ENCODE measurements around the gene ATRNL1.

The ATRNL1 gene

DNA sequence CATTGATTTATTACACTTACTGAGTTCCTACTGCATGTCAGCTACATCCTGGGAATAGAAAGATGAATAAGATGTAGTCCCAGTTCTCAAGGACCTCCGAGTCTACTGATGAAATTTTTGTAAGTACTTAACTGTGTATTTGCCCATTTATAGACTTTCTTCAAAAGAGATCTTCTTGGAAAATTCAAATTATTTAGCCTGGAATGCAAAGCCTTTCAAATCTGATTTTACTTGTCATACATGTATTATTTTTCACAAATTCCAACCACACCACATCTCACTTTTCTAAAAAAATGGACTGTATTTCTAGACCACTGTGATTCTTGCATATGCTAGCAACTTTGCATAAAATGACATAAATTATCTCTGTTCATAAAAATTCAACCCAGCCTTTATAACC, 581.3 kb downstream of the ATRNL1 start:
- H3K27me3 ChIP-seq (ENCODE audit: control insufficient read depth in 5 of 5, insufficient read depth in 4 of 5, low read length in 5 of 5) = no peaks in the 10 kb centered on the region
- no peak overlapping the region for H3K9ac ChIP-seq (ENCODE audit: low read length in 5 of 5)
- H3K4me1 ChIP-seq (ENCODE audit: control insufficient read depth in 5 of 5, insufficient read depth in 5 of 5, low read length in 5 of 5) = no peaks in the 10 kb centered on the region
- no peak overlapping the region for H3K4me3 ChIP-seq (ENCODE audit: low read depth in 1 of 5, low read length in 5 of 5)
- peaks cover 0 to 4% (median 0%) of the 10 kb centered on the region in 5 donors for H3K9me3 ChIP-seq (ENCODE audit: control insufficient read depth in 5 of 5, low read length in 5 of 5)
- no peaks in the 10 kb centered on the region for H3K36me3 ChIP-seq (ENCODE audit: control insufficient read depth in 5 of 5, insufficient read depth in 5 of 5, low read length in 5 of 5)
- H3K27ac ChIP-seq (ENCODE audit: low read depth, low read length) = no peak overlapping the region

DNA sequence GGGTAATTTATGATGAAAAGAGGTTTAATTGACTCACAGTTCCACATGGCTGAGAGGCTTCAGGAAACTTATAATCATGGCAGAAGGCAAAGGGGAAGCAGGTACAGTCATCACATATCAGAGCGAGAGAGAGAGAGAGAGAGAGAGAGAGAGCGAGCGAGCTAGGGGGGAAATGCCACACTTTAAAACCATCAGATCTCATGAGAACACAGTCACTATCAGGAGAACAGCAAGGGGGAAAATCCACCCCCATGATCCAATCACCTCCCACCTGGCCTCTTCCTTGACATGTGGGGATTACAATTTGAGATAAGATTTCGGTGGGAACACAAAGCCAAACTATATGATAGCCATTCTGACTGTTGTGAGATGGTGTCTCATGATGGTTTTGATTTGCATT, 603.6 kb downstream of the ATRNL1 start:
- Histone ChIP-seq H3K9me3 (ENCODE audit: control insufficient read depth in 5 of 5, low read length in 5 of 5) (no peaks in the 10 kb centered on the region), H3K9ac (ENCODE audit: low read length in 5 of 5) (no peak overlapping the region), H3K36me3 (ENCODE audit: control insufficient read depth in 5 of 5, insufficient read depth in 5 of 5, low read length in 5 of 5) (no peaks in the 10 kb centered on the region), H3K4me3 (ENCODE audit: low read depth in 1 of 5, low read length in 5 of 5) (no peak overlapping the region), H3K27ac (ENCODE audit: low read depth, low read length) (no peak overlapping the region), H3K4me1 (ENCODE audit: control insufficient read depth in 5 of 5, insufficient read depth in 5 of 5, low read length in 5 of 5) (no peaks in the 10 kb centered on the region), H3K27me3 (ENCODE audit: control insufficient read depth in 5 of 5, insufficient read depth in 4 of 5, low read length in 5 of 5) (no peaks in the 10 kb centered on the region)

DNA sequence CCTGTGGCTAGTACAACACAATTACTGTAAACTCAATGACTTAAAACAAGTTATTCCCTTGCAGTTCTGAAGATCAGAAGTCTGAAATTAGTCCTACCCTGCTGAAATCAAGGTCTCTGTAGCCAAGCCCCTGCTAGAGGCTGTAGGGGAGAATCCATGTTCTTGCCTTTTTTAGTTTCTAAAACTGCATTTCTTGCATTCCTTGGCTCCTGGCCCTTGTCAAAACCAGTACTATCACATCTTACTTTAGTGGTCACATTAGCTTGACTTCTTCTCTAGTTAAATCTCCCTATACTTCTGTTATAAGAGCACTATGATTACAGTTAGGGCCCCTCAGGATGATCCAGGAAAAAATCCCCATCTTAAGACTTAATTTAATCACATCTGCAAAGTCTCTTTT, 612.9 kb downstream of the ATRNL1 start:
- no peak overlapping the region for H3K4me3 ChIP-seq (ENCODE audit: low read depth in 1 of 5, low read length in 5 of 5)
- H3K27me3 ChIP-seq (ENCODE audit: control insufficient read depth in 5 of 5, insufficient read depth in 4 of 5, low read length in 5 of 5) = no peaks in the 10 kb centered on the region
- no peak overlapping the region for H3K27ac ChIP-seq (ENCODE audit: low read depth, low read length)
- no peak overlapping the region for H3K9ac ChIP-seq (ENCODE audit: low read length in 5 of 5)
- no peaks in the 10 kb centered on the region for H3K9me3 ChIP-seq (ENCODE audit: control insufficient read depth in 5 of 5, low read length in 5 of 5)
- H3K4me1 ChIP-seq (ENCODE audit: control insufficient read depth in 5 of 5, insufficient read depth in 5 of 5, low read length in 5 of 5) = no peaks in the 10 kb centered on the region
- no peaks in the 10 kb centered on the region for H3K36me3 ChIP-seq (ENCODE audit: control insufficient read depth in 5 of 5, insufficient read depth in 5 of 5, low read length in 5 of 5)

DNA sequence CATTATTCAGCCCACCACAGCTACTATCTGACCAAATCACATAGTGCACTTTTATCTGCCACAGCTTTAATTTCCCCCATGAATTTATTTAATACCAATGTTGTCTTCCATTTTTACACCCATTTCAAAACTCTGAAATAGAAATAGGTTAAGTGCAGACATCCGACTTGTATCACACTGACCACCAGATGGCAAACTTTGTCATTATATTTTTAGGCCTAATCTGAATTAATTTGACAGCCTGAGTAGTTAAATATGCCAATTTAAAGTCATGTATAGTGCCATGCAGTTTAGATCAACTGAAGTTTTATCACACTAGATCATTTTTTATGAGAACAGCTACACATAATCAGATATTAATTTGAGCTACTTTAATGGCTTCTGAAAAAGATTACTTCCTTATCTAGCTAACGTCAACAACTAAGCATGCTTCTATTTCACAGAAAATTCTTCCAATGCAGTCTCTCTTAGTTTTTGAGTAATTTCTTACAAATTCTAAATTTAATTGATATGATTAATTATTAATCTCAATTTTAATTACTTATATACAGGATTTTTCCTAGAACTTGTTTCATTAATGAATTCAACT, 613.4 kb downstream of the ATRNL1 start:
- no peaks in the 10 kb centered on the region for H3K4me1 ChIP-seq (ENCODE audit: control insufficient read depth in 5 of 5, insufficient read depth in 5 of 5, low read length in 5 of 5)
- no peak overlapping the region for H3K4me3 ChIP-seq (ENCODE audit: low read depth in 1 of 5, low read length in 5 of 5)
- no peak overlapping the region for H3K27ac ChIP-seq (ENCODE audit: low read depth, low read length)
- H3K27me3 ChIP-seq (ENCODE audit: control insufficient read depth in 5 of 5, insufficient read depth in 4 of 5, low read length in 5 of 5) = no peaks in the 10 kb centered on the region
- H3K36me3 ChIP-seq (ENCODE audit: control insufficient read depth in 5 of 5, insufficient read depth in 5 of 5, low read length in 5 of 5) = no peaks in the 10 kb centered on the region
- no peaks in the 10 kb centered on the region for H3K9me3 ChIP-seq (ENCODE audit: control insufficient read depth in 5 of 5, low read length in 5 of 5)
- H3K9ac ChIP-seq (ENCODE audit: low read length in 5 of 5) = no peak overlapping the region

DNA sequence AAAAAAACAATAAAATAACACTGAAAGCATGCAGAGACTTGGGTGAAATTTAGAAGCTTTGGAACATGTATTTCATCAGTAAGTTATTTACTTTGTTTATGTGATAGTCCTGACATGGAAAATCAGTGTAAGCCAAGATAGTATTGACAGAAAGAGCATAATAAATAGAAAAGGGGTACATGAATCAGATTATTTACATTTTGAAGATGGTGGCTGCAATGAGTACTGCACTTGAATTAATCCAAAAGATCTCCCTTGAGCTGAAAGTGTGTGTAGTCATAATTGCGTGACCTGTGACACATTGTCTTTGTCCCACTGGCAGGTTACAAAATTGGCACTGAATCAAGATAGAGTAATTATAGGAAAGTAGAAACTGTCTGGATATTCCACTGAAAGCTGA, 617.0 kb downstream of the ATRNL1 start:
- no peaks in the 10 kb centered on the region for H3K9me3 ChIP-seq (ENCODE audit: control insufficient read depth in 5 of 5, low read length in 5 of 5)
- no peaks in the 10 kb centered on the region for H3K36me3 ChIP-seq (ENCODE audit: control insufficient read depth in 5 of 5, insufficient read depth in 5 of 5, low read length in 5 of 5)

DNA sequence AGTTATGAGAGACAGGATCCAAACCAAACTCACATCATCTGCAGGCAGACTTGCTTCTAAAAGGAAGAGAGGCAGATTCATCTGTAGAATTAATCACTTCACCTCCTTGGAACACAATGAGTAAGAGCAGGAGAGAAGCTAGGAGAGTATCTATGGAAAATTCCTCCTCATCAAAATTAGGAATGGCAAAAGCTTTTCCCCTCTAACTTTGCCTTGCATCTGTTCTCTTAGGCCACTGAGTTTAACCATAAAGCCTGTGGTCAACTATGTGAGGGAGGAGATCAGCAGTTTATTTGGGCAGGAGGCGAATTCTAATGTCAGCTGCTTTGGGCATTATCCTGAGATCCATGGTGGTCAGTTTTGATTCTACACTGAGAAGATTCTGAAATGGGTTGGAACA, 618.1 kb downstream of the ATRNL1 start:
- Histone ChIP-seq H3K27ac (ENCODE audit: low read depth, low read length) (no peak overlapping the region), H3K9me3 (ENCODE audit: control insufficient read depth in 5 of 5, low read length in 5 of 5) (no peaks in the 10 kb centered on the region), H3K4me3 (ENCODE audit: low read depth in 1 of 5, low read length in 5 of 5) (no peak overlapping the region), H3K4me1 (ENCODE audit: control insufficient read depth in 5 of 5, insufficient read depth in 5 of 5, low read length in 5 of 5) (no peaks in the 10 kb centered on the region), H3K9ac (ENCODE audit: low read length in 5 of 5) (no peak overlapping the region), H3K27me3 (ENCODE audit: control insufficient read depth in 5 of 5, insufficient read depth in 4 of 5, low read length in 5 of 5) (no peaks in the 10 kb centered on the region), H3K36me3 (ENCODE audit: control insufficient read depth in 5 of 5, insufficient read depth in 5 of 5, low read length in 5 of 5) (no peaks in the 10 kb centered on the region)

More for the DNA sequence above, 617.0 kb downstream of the ATRNL1 start:
- no peaks in the 10 kb centered on the region for H3K27me3 ChIP-seq (ENCODE audit: control insufficient read depth in 5 of 5, insufficient read depth in 4 of 5, low read length in 5 of 5)
- no peak overlapping the region for H3K4me3 ChIP-seq (ENCODE audit: low read depth in 1 of 5, low read length in 5 of 5)
- no peak overlapping the region for H3K9ac ChIP-seq (ENCODE audit: low read length in 5 of 5)
- no peaks in the 10 kb centered on the region for H3K4me1 ChIP-seq (ENCODE audit: control insufficient read depth in 5 of 5, insufficient read depth in 5 of 5, low read length in 5 of 5)
- no peak overlapping the region for H3K27ac ChIP-seq (ENCODE audit: low read depth, low read length)

DNA sequence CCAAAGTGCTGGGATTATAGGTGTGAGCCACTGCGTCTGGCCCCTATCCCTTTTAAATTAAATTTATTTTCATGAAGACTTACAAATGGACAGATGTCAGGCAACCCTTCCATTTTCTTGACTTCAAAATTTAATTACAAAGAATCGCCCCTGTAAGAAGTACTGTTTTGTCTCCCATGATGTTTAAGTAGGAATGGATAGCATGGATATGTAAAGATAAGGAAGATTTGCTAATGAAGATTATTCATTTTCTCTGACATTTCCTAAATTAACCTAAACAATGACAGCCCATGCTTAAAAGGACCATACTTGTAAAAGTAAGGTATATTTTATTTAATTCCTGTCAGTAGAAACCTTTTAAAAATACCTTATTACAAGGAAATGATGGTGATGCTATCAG, 627.0 kb downstream of the ATRNL1 start:
- Histone ChIP-seq H3K36me3 (ENCODE audit: control insufficient read depth in 5 of 5, insufficient read depth in 5 of 5, low read length in 5 of 5) (no peaks in the 10 kb centered on the region), H3K9me3 (ENCODE audit: control insufficient read depth in 5 of 5, low read length in 5 of 5) (no peaks in the 10 kb centered on the region), H3K4me3 (ENCODE audit: low read depth in 1 of 5, low read length in 5 of 5) (no peak overlapping the region), H3K27me3 (ENCODE audit: control insufficient read depth in 5 of 5, insufficient read depth in 4 of 5, low read length in 5 of 5) (no peaks in the 10 kb centered on the region), H3K9ac (ENCODE audit: low read length in 5 of 5) (no peak overlapping the region), H3K27ac (ENCODE audit: low read depth, low read length) (no peak overlapping the region), H3K4me1 (ENCODE audit: control insufficient read depth in 5 of 5, insufficient read depth in 5 of 5, low read length in 5 of 5) (no peaks in the 10 kb centered on the region)

DNA sequence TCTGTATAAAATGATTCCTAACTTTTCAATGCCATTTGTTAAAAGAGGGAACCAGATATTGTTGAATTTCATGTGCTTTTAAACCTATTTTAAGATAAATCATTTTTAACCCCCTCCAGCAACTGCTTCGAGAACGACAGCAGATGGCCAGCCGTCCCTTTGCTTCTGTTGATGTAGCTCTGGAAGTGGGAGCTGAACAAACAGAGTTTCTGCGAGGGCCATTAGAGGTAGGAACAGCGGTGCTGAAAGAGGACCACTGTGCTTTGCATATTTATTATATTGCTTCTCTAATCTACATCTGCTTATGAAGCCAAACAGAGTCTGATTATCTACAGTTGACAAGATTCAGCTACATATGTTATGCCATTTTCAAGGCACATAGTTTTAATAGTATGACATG, 634.0 kb downstream of the ATRNL1 start:
- no peak overlapping the region for H3K4me3 ChIP-seq (ENCODE audit: low read depth in 1 of 5, low read length in 5 of 5)
- no peak overlapping the region for H3K27ac ChIP-seq (ENCODE audit: low read depth, low read length)
- no peak overlapping the region for H3K9ac ChIP-seq (ENCODE audit: low read length in 5 of 5)
- H3K4me1 ChIP-seq (ENCODE audit: control insufficient read depth in 5 of 5, insufficient read depth in 5 of 5, low read length in 5 of 5) = no peaks in the 10 kb centered on the region
- no peaks in the 10 kb centered on the region for H3K27me3 ChIP-seq (ENCODE audit: control insufficient read depth in 5 of 5, insufficient read depth in 4 of 5, low read length in 5 of 5)
- no peaks in the 10 kb centered on the region for H3K36me3 ChIP-seq (ENCODE audit: control insufficient read depth in 5 of 5, insufficient read depth in 5 of 5, low read length in 5 of 5)
- no peaks in the 10 kb centered on the region for H3K9me3 ChIP-seq (ENCODE audit: control insufficient read depth in 5 of 5, low read length in 5 of 5)

DNA sequence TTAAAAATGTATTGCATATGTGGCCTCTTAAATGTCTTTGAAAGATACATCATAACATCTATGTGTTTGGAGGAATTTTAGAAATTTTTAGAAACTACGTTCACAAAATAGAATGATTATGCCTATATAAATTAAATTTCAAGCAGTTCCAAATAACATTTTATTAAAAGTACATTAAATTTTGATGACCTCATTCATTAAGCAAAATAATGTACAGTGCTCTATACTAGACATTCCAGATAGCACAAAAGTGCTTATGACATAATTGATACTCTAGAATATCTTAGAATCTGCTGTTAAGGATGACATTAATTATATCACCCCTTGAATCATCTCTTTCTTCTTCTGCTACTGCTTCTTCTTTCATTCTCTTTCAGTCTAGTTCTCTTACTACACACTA, 650.9 kb downstream of the ATRNL1 start:
- Histone ChIP-seq H3K4me1 (ENCODE audit: control insufficient read depth in 5 of 5, insufficient read depth in 5 of 5, low read length in 5 of 5) (no peaks in the 10 kb centered on the region), H3K36me3 (ENCODE audit: control insufficient read depth in 5 of 5, insufficient read depth in 5 of 5, low read length in 5 of 5) (no peaks in the 10 kb centered on the region), H3K4me3 (ENCODE audit: low read depth in 1 of 5, low read length in 5 of 5) (no peak overlapping the region)

DNA sequence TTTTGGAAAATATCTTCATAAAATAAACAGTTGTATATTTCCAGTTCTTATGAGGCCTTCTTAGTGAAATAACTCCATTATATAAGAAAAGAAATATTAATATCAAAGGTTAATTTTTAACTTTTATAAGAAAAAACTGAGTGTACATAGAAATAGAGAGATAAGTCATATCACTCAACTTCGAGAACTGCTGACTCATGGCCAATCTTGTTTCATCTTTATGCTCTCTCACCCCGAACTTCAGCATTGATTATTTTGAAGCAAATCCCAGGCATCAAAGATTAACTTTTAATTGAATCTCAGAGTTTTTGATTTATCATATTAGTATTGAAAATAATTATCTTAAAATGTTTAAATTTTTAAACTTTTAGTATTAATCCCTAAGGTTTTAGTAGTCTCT, 652.8 kb downstream of the ATRNL1 start:
- Histone ChIP-seq H3K27me3 (ENCODE audit: control insufficient read depth in 5 of 5, insufficient read depth in 4 of 5, low read length in 5 of 5) (no peaks in the 10 kb centered on the region), H3K9ac (ENCODE audit: low read length in 5 of 5) (no peak overlapping the region), H3K36me3 (ENCODE audit: control insufficient read depth in 5 of 5, insufficient read depth in 5 of 5, low read length in 5 of 5) (no peaks in the 10 kb centered on the region), H3K4me3 (ENCODE audit: low read depth in 1 of 5, low read length in 5 of 5) (no peak overlapping the region), H3K27ac (ENCODE audit: low read depth, low read length) (no peak overlapping the region), H3K4me1 (ENCODE audit: control insufficient read depth in 5 of 5, insufficient read depth in 5 of 5, low read length in 5 of 5) (no peaks in the 10 kb centered on the region), H3K9me3 (ENCODE audit: control insufficient read depth in 5 of 5, low read length in 5 of 5) (peaks cover 0 to 1% (median under 1%) of the 10 kb centered on the region in 5 donors)

More for the DNA sequence above, 650.9 kb downstream of the ATRNL1 start:
- Histone ChIP-seq H3K27me3 (ENCODE audit: control insufficient read depth in 5 of 5, insufficient read depth in 4 of 5, low read length in 5 of 5) (no peaks in the 10 kb centered on the region), H3K27ac (ENCODE audit: low read depth, low read length) (no peak overlapping the region), H3K9me3 (ENCODE audit: control insufficient read depth in 5 of 5, low read length in 5 of 5) (no peaks in the 10 kb centered on the region), H3K9ac (ENCODE audit: low read length in 5 of 5) (no peak overlapping the region)

DNA sequence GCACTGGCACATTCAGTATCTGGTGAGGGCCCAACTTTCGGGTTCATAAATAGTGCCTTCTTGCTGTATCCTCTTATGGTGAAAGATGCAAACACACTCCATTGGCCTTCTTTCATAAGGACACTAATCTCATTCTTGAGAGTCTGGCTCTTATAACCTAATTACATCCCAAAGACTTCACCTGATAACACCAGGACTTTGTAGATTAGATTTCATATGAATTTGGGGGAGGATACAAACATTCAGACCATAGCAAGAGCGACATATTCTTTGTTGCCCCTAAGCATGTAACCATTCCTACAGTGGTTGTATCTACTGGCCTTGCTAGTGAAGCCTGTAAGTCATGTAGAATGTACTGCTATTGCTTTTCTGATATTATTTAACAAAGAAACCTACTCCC, 654.6 kb downstream of the ATRNL1 start:
- Histone ChIP-seq H3K27ac (ENCODE audit: low read depth, low read length) (no peak overlapping the region), H3K9ac (ENCODE audit: low read length in 5 of 5) (no peak overlapping the region), H3K9me3 (ENCODE audit: control insufficient read depth in 5 of 5, low read length in 5 of 5) (peaks cover 0 to 6% (median 2%) of the 10 kb centered on the region in 5 donors), H3K27me3 (ENCODE audit: control insufficient read depth in 5 of 5, insufficient read depth in 4 of 5, low read length in 5 of 5) (no peaks in the 10 kb centered on the region), H3K36me3 (ENCODE audit: control insufficient read depth in 5 of 5, insufficient read depth in 5 of 5, low read length in 5 of 5) (no peaks in the 10 kb centered on the region), H3K4me1 (ENCODE audit: control insufficient read depth in 5 of 5, insufficient read depth in 5 of 5, low read length in 5 of 5) (no peaks in the 10 kb centered on the region), H3K4me3 (ENCODE audit: low read depth in 1 of 5, low read length in 5 of 5) (no peak overlapping the region)

Data from subcutaneous abdominal adipose tissue (tissue), 5 donors.